Germinal center (tissue), 1 donor: Measurements from ENCODE around the gene MAP2K4.
"Not testable (repeated sequence)": the region's sequence is repeated elsewhere in the genome, so short reads cannot be mapped to it uniquely, and the experiment has no call there.

Experiments used
- DNase-seq: peaks from one replicate; pipeline ENCODE4 v3.0.0; 2012; ENCODE audit warnings: mixed read lengths, low spot score

MAP2K4 gene

DNA sequence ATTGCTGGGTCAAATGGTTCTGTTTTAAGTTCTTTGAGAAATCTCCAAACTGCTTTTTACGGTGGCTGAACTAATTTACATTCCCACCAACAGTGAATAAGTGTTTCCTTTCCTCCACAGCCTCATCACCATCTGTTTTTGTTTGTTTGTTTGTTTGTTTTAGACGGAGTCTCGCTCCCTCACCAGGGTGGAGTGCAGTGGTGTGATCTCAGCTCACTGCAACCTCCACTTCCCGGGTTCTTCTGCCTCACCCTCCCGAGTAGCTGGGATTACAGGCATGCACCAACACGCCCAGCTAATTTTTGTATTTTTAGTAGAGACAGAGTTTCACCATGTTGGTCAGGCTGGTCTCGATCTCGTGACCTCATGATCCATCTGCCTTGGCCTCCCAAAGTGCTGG lies 141.5 kb downstream of the MAP2K4 start:
- DNase-seq, result not testable (repeated sequence)

GRCh38 chr17:12164085-12164484 lies 143.4 kb downstream of the MAP2K4 start:
- no peak for DNase-seq

GRCh38 chr17:12178644-12179330 lies 158.1 kb downstream of the MAP2K4 start:
- DNase-seq, result no peak

- peak; percentile 11 for DNase-seq
Measured at GRCh38 chr17:12180644-12181261, 160.1 kb downstream of the MAP2K4 start.

- no peak for DNase-seq
Measured at GRCh38 chr17:12187658-12188057, 167.0 kb downstream of the MAP2K4 start.

DNA sequence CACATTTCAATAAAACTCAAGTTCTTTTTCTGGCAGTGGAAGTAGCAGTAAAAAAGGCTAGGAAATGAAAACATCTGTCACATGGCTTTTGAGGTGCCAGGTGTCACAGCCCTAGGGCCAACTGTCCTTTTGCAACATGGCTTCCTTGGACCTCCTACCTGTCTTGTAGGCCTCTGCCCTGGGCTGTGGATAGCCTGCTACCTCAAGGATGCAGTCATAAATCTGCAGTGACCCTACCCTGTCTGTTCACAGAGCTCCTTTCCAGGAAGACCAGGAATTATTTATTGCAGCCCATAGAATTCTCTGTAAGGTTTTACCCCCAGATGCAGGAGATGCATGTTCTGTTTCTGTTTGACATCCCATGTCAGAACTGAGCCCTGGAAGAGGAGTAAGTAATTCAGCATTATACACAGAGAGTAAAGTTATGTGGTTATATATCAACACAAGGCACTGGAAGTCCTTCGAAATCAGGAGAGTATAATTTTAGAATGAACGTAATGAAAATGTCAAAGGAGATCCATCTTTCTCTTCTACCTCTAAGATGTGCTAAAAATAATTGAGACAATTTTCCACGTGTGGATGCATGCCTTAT lies 172.6 kb downstream of the MAP2K4 start:
- no peak for DNase-seq
